Effector memory CD8-positive, alpha-beta T cell (primary cell): ENCODE data around the gene ARPC4.
A peak's percentile ranks its signal among the peaks of the same experiment; 100 is the strongest.
"Not testable (repeated sequence)": the region's sequence is repeated elsewhere in the genome, so short reads cannot be mapped to it uniquely, and the experiment has no call there.

ENCODE experiments used
- ATAC-seq: fragments of 150-1000 bp; cut with Tn5 transposase; replicated peaks from 2 replicates; pipeline ENCODE4 v1.10.0; 2021; ENCODE audit warnings: mild to moderate bottlenecking, moderate library complexity
- DNase-seq, 3 experiments: peaks; one replicate each; pipeline ENCODE4 v3.0.0; 2021
- H3K27ac Mint-ChIP-seq, 2 donors: one replicate each; pipeline ENCODE4 v1.8.0; 2022; ENCODE audit warnings: mild to moderate bottlenecking in 2 of 2, mixed read lengths in 2 of 2, moderate library complexity in 2 of 2
- H3K27me3 Mint-ChIP-seq, 2 donors: one replicate each; pipeline ENCODE4 v1.8.0; 2022; ENCODE audit warnings: mixed read lengths in 2 of 2
- H3K36me3 Mint-ChIP-seq: one replicate; pipeline ENCODE4 v1.8.0; 2022; ENCODE audit warnings: mild to moderate bottlenecking, moderate library complexity, mixed read lengths; ENCODE audit not compliant: insufficient read depth
- H3K4me1 Mint-ChIP-seq, 2 donors: one replicate each; pipeline ENCODE4 v1.8.0; 2022; ENCODE audit warnings: low read depth in 2 of 2, mixed read lengths in 2 of 2
- H3K4me3 Mint-ChIP-seq, 2 donors: one replicate each; pipeline ENCODE4 v1.8.0; 2022; ENCODE audit warnings: mild to moderate bottlenecking in 2 of 2, mixed read lengths in 2 of 2, moderate library complexity in 2 of 2
- H3K9me3 Mint-ChIP-seq, 2 donors: one replicate each; pipeline ENCODE4 v1.8.0; 2022; ENCODE audit warnings: mixed read lengths in 2 of 2

ARPC4 gene

GRCh38 chr3:9846231-9846630, 53.3 kb downstream of the ARPC4 start:
- no peaks in the 10 kb centered on the region for H3K9me3 Mint-ChIP-seq
- H3K27me3 Mint-ChIP-seq, result peaks cover 0 to 5% of the 10 kb centered on the region in 2 donors
- no peak overlapping the region for H3K4me3 Mint-ChIP-seq
- no peak overlapping the region for H3K27ac Mint-ChIP-seq
- H3K36me3 Mint-ChIP-seq, result peaks cover 11% of the 10 kb centered on the region
- DNase-seq, result no peak
- peaks cover 16 to 19% of the 10 kb centered on the region in 2 donors for H3K4me1 Mint-ChIP-seq
- no peak for ATAC-seq

GRCh38 chr3:9846931-9847488, 54.1 kb downstream of the ARPC4 start:
- no peak overlapping the region for H3K4me3 Mint-ChIP-seq
- DNase-seq (no peak), ATAC-seq (no peak)
- H3K4me1 Mint-ChIP-seq, result peaks cover 16 to 19% of the 10 kb centered on the region in 2 donors
- H3K27ac Mint-ChIP-seq, result no peak overlapping the region
- H3K36me3 Mint-ChIP-seq, result peaks cover 8% of the 10 kb centered on the region
- peaks cover under 1 to 13% of the 10 kb centered on the region in 2 donors for H3K27me3 Mint-ChIP-seq
- no peaks in the 10 kb centered on the region for H3K9me3 Mint-ChIP-seq

- H3K9me3 Mint-ChIP-seq, DNase-seq, ATAC-seq, H3K4me3 Mint-ChIP-seq, H3K27ac Mint-ChIP-seq, H3K36me3 Mint-ChIP-seq: not testable (repeated sequence)
- H3K27me3 Mint-ChIP-seq, result peaks cover 9 to 20% of the 10 kb centered on the region in 2 donors
- H3K4me1 Mint-ChIP-seq, result peaks cover 10 to 13% of the 10 kb centered on the region in 2 donors
Observed at GRCh38 chr3:9847870-9848269, 55.0 kb downstream of the ARPC4 start.

- H3K4me3 Mint-ChIP-seq, DNase-seq: not testable (repeated sequence)
Observed at GRCh38 chr3:9848860-9849259, 56.0 kb downstream of the ARPC4 start.

GRCh38 chr3:9851383-9851782, 58.5 kb downstream of the ARPC4 start:
- ATAC-seq, H3K4me3 Mint-ChIP-seq, H3K27ac Mint-ChIP-seq, H3K9me3 Mint-ChIP-seq, H3K36me3 Mint-ChIP-seq, DNase-seq: not testable (repeated sequence)
- H3K27me3 Mint-ChIP-seq, result peaks cover 15 to 35% of the 10 kb centered on the region in 2 donors
- peaks cover 8 to 12% of the 10 kb centered on the region in 2 donors for H3K4me1 Mint-ChIP-seq

More at GRCh38 chr3:9848860-9849259, 56.0 kb downstream of the ARPC4 start:
- ATAC-seq, H3K27ac Mint-ChIP-seq, H3K36me3 Mint-ChIP-seq, H3K9me3 Mint-ChIP-seq: not testable (repeated sequence)
- Mint-ChIP-seq H3K4me1 (peaks cover 10 to 11% of the 10 kb centered on the region in 2 donors), H3K27me3 (peaks cover 15 to 30% of the 10 kb centered on the region in 2 donors)

GRCh38 chr3:9851926-9852325, 59.0 kb downstream of the ARPC4 start:
- peaks cover 8 to 12% of the 10 kb centered on the region in 2 donors for H3K4me1 Mint-ChIP-seq
- H3K27ac Mint-ChIP-seq, H3K36me3 Mint-ChIP-seq, H3K9me3 Mint-ChIP-seq, H3K4me3 Mint-ChIP-seq, DNase-seq, ATAC-seq: not testable (repeated sequence)
- H3K27me3 Mint-ChIP-seq, result peaks cover 15 to 35% of the 10 kb centered on the region in 2 donors

GRCh38 chr3:9852528-9852927, 59.6 kb downstream of the ARPC4 start:
- peak overlapping the region in 1 of 2 donors; percentile 79 for H3K27ac Mint-ChIP-seq
- no peak overlapping the region for H3K4me3 Mint-ChIP-seq
- ATAC-seq (no peak), DNase-seq (no peak)
- H3K36me3 Mint-ChIP-seq, result no peaks in the 10 kb centered on the region
- H3K9me3 Mint-ChIP-seq, result no peaks in the 10 kb centered on the region
- peaks cover 8 to 12% of the 10 kb centered on the region in 2 donors for H3K4me1 Mint-ChIP-seq
- H3K27me3 Mint-ChIP-seq, result peaks cover 15 to 35% of the 10 kb centered on the region in 2 donors

GRCh38 chr3:9854291-9854940, 61.5 kb downstream of the ARPC4 start:
- H3K9me3 Mint-ChIP-seq, ATAC-seq, H3K36me3 Mint-ChIP-seq, DNase-seq, H3K4me3 Mint-ChIP-seq, H3K27ac Mint-ChIP-seq: not testable (repeated sequence)
- Mint-ChIP-seq H3K27me3 (peaks cover 15 to 35% of the 10 kb centered on the region in 2 donors), H3K4me1 (peaks cover 8 to 12% of the 10 kb centered on the region in 2 donors)

- Mint-ChIP-seq H3K27ac (no peak overlapping the region), H3K27me3 (peaks cover 15 to 35% of the 10 kb centered on the region in 2 donors), H3K4me3 (no peak overlapping the region), H3K36me3 (no peaks in the 10 kb centered on the region), H3K4me1 (peaks cover 8 to 12% of the 10 kb centered on the region in 2 donors), H3K9me3 (no peaks in the 10 kb centered on the region)
- no peak for ATAC-seq
- DNase-seq, result no peak
Observed at GRCh38 chr3:9855594-9855993, 62.7 kb downstream of the ARPC4 start.
